Measurements from ENCODE around the gene FAM110A.
"Not testable (repeated sequence)": the region's sequence is repeated elsewhere in the genome, so short reads cannot be mapped to it uniquely, and the experiment has no call there.

FAM110A gene

DNA sequence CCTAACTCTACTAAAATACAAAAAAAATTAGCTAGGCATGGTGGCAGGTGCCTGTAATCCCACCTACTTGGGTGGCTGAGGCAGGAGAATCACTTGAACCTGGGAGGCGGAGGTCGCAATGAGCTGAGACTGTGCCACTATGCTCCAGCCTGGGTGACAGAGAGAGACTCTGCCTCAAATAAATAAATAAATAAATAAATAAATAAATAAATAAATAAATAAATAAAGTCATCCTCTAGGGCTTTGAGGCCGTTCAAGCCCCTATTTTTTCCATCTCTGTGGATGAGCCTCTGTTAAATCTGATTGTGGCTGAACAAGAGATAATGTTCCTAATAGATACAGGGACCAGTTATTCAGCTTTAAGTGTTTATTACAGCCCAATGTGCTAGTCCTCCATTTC lies 31.8 kb upstream of the FAM110A start:
- H2AFZ ChIP-seq (ENCODE audit: low read length): no peak overlapping the region
- H3K9me3 ChIP-seq (ENCODE audit: insufficient read depth, low read depth, low read length): peaks cover 10% of the 10 kb centered on the region
- H3K9me2 ChIP-seq (replicated peaks; ENCODE audit: low read depth, low read length): no peaks in the 10 kb centered on the region
- H3K4me1 ChIP-seq (ENCODE audit: insufficient read depth, low read length, poor library complexity, severe bottlenecking): no peaks in the 10 kb centered on the region
- no peaks in the 10 kb centered on the region for H3K79me2 ChIP-seq (ENCODE audit: insufficient read depth, low read length)
- no peaks in the 10 kb centered on the region for H3K36me3 ChIP-seq (ENCODE audit: insufficient read depth, low read length)
- no peak for TF ChIP-seq EZH2phosphoT487 (IDR thresholded peaks at IDR 0.05; ENCODE audit: borderline replicate concordance)
- no peak overlapping the region for H3K4me2 ChIP-seq (ENCODE audit: low read depth, low read length, poor library complexity, severe bottlenecking)
- H3K9ac ChIP-seq (ENCODE audit: low read depth, low read length, poor library complexity, severe bottlenecking): no peak overlapping the region
- no peak overlapping the region for H3K4me3 ChIP-seq (ENCODE audit: low read length, poor library complexity, severe bottlenecking)
- no peaks in the 10 kb centered on the region for H3K27me3 ChIP-seq (ENCODE audit: insufficient read depth, low read length, poor library complexity, severe bottlenecking)
- no peaks in the 10 kb centered on the region for H4K20me1 ChIP-seq (ENCODE audit: insufficient read depth, low read length, poor library complexity, severe bottlenecking)
- no peaks in the 10 kb centered on the region for H3F3A ChIP-seq (ENCODE audit: low read depth)

GRCh38 chr20:805713-806112 lies 27.8 kb upstream of the FAM110A start:
- Histone ChIP-seq H3K36me3 (ENCODE audit: insufficient read depth, low read length) (no peaks in the 10 kb centered on the region), H3K27me3 (ENCODE audit: insufficient read depth, low read length, poor library complexity, severe bottlenecking) (no peaks in the 10 kb centered on the region), H3K9ac (ENCODE audit: low read depth, low read length, poor library complexity, severe bottlenecking) (no peak overlapping the region), H3K9me2 (replicated peaks; ENCODE audit: low read depth, low read length) (no peaks in the 10 kb centered on the region), H3K9me3 (ENCODE audit: insufficient read depth, low read depth, low read length) (peaks cover 10% of the 10 kb centered on the region), H4K20me1 (ENCODE audit: insufficient read depth, low read length, poor library complexity, severe bottlenecking) (no peaks in the 10 kb centered on the region), H3K79me2 (ENCODE audit: insufficient read depth, low read length) (no peaks in the 10 kb centered on the region), H3K4me1 (ENCODE audit: insufficient read depth, low read length, poor library complexity, severe bottlenecking) (no peaks in the 10 kb centered on the region), H2AFZ (ENCODE audit: low read length) (no peak overlapping the region), H3K4me3 (ENCODE audit: low read length, poor library complexity, severe bottlenecking) (no peak overlapping the region), H3K4me2 (ENCODE audit: low read depth, low read length, poor library complexity, severe bottlenecking) (no peak overlapping the region), H3F3A (ENCODE audit: low read depth) (no peaks in the 10 kb centered on the region)
- TF ChIP-seq, protein P1, sequence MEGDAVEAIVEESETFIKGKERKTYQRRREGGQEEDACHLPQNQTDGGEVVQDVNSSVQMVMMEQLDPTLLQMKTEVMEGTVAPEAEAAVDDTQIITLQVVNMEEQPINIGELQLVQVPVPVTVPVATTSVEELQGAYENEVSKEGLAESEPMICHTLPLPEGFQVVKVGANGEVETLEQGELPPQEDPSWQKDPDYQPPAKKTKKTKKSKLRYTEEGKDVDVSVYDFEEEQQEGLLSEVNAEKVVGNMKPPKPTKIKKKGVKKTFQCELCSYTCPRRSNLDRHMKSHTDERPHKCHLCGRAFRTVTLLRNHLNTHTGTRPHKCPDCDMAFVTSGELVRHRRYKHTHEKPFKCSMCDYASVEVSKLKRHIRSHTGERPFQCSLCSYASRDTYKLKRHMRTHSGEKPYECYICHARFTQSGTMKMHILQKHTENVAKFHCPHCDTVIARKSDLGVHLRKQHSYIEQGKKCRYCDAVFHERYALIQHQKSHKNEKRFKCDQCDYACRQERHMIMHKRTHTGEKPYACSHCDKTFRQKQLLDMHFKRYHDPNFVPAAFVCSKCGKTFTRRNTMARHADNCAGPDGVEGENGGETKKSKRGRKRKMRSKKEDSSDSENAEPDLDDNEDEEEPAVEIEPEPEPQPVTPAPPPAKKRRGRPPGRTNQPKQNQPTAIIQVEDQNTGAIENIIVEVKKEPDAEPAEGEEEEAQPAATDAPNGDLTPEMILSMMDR (conservative IDR thresholded peaks at IDR 0.05; ENCODE audit: low read length): no peak
- TF ChIP-seq EZH2phosphoT487 (IDR thresholded peaks at IDR 0.05; ENCODE audit: borderline replicate concordance): no peak

DNA sequence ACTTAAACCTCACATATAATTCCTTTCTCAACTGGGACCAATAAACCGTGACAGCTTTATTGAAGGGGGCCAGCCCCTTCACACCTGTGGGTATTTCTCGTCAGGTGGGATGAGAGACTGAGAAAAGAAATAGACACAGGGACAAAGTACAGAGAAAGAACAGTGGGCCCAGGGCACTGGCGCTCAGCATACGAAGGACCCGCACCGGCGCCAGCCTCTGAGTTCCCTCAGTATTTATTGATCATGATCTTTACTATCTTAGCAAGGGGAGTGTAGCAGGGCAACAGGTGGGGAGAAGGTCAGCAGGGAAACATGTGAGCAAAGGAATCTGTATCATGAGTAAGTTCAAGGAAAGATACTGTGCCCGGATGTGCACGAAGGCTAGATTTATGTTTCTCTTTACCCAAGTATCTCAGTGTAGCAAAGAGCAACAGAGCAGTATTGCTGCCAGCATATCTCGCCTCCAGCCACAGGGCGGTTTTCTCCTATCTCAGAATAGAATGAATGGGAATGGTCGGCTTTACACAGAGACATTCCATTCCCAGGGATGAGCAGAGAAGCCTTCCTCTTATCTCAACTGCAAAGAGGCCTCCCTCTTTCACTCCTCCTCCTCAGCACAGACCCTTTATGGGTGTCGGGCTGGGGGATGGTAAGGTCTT lies 21.6 kb upstream of the FAM110A start:
- not testable (repeated sequence) for H3K9me2 ChIP-seq (replicated peaks; ENCODE audit: low read depth, low read length); H3K27me3 ChIP-seq (ENCODE audit: insufficient read depth, low read length, poor library complexity, severe bottlenecking); H3K4me1 ChIP-seq (ENCODE audit: insufficient read depth, low read length, poor library complexity, severe bottlenecking); H3K4me3 ChIP-seq (ENCODE audit: low read length, poor library complexity, severe bottlenecking); H3K9ac ChIP-seq (ENCODE audit: low read depth, low read length, poor library complexity, severe bottlenecking); H4K20me1 ChIP-seq (ENCODE audit: insufficient read depth, low read length, poor library complexity, severe bottlenecking); H3K36me3 ChIP-seq (ENCODE audit: insufficient read depth, low read length); H3K9me3 ChIP-seq (ENCODE audit: insufficient read depth, low read depth, low read length); H2AFZ ChIP-seq (ENCODE audit: low read length); H3K79me2 ChIP-seq (ENCODE audit: insufficient read depth, low read length); H3K4me2 ChIP-seq (ENCODE audit: low read depth, low read length, poor library complexity, severe bottlenecking); H3F3A ChIP-seq (ENCODE audit: low read depth)

DNA sequence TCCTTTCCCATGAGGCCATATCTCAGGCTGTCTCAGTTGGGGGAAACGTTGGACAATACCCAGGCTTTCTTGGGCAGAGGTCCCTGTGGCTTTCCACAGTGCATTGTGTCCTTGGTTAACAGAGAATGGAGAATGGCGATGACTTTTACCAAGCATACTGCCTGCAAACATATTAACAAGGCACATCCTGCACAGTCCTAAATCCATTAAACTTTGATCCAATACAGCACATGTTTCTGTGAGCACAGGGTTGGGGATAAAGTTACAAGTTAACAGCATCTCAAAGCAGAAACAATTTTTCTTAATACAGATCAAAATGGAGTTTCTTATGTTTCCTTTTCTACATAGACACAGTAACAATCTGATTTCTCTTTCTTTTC lies 21.1 kb upstream of the FAM110A start:
- not testable (repeated sequence) for H3K4me3 ChIP-seq (ENCODE audit: low read length, poor library complexity, severe bottlenecking); H4K20me1 ChIP-seq (ENCODE audit: insufficient read depth, low read length, poor library complexity, severe bottlenecking); H3K36me3 ChIP-seq (ENCODE audit: insufficient read depth, low read length); H3K27me3 ChIP-seq (ENCODE audit: insufficient read depth, low read length, poor library complexity, severe bottlenecking); H3F3A ChIP-seq (ENCODE audit: low read depth); H3K9me3 ChIP-seq (ENCODE audit: insufficient read depth, low read depth, low read length); H2AFZ ChIP-seq (ENCODE audit: low read length); H3K4me2 ChIP-seq (ENCODE audit: low read depth, low read length, poor library complexity, severe bottlenecking); H3K4me1 ChIP-seq (ENCODE audit: insufficient read depth, low read length, poor library complexity, severe bottlenecking); H3K9ac ChIP-seq (ENCODE audit: low read depth, low read length, poor library complexity, severe bottlenecking); H3K9me2 ChIP-seq (replicated peaks; ENCODE audit: low read depth, low read length); H3K79me2 ChIP-seq (ENCODE audit: insufficient read depth, low read length)
